ENCODE measurements around the gene TARS3. TPM values are rescaled to one million over a fixed set of nuclear protein-coding genes. Genes with fewer than 3 reads are reported as not detected.

Gene TARS3
- total and polyA plus RNA-seq, 7 donors, result 11.1 to 40.2 (median 35.0) TPM

GRCh38 chr15:101607108-101607507, 117.2 kb downstream of the TARS3 start:
- TF ChIP-seq CTCF (IDR thresholded peaks at IDR 0.05), result no peak
- Histone ChIP-seq H3K27ac (no peak overlapping the region), H3K36me3 (ENCODE audit: insufficient read depth in 1 of 2, low read depth in 1 of 2) (no peaks in the 10 kb centered on the region), H3K9me3 (no peaks in the 10 kb centered on the region), H3K27me3 (ENCODE audit: insufficient read depth in 3 of 3, low read length in 2 of 3) (no peaks in the 10 kb centered on the region), H3K4me1 (peaks cover 28% of the 10 kb centered on the region), H3K4me3 (no peak overlapping the region)
- ATAC-seq (no peak), DNase-seq (no peak)
- WGBS, 3 donors, result 87 to 93% (median 93%) methylated on average over 2 of the region's 2 CpGs
- intact Hi-C loops (cut with DNase I), result no loop called here

- Histone ChIP-seq H3K4me1 (peaks cover 9% of the 10 kb centered on the region), H3K4me3 (no peak overlapping the region), H3K27ac (no peak overlapping the region), H3K27me3 (ENCODE audit: insufficient read depth in 3 of 3, low read length in 2 of 3) (no peaks in the 10 kb centered on the region), H3K9me3 (no peaks in the 10 kb centered on the region), H3K36me3 (ENCODE audit: insufficient read depth in 1 of 2, low read depth in 1 of 2) (no peaks in the 10 kb centered on the region)
- DNase-seq, result no peak
- no peak for TF ChIP-seq CTCF (IDR thresholded peaks at IDR 0.05)
- no peak for ATAC-seq
- intact Hi-C loops (cut with DNase I), result no loop called here
- WGBS, 3 donors, result 85 to 96% (median 86%) methylated on average over 4 of the region's 4 CpGs
These were observed 120.0 kb downstream of the TARS3 start for GRCh38 chr15:101604124-101604874.

Other genes starting within 250 kb of the TARS3 start
- 10 to 100 TPM; 13.3 to 32.7 (median 20.7) TPM for gene PCSK6, start 234.8 kb downstream of the TARS3 start, total RNA-seq
- 10 to 100 TPM in 1 of 3 donors, 1 to 10 TPM in 2; 8.3 to 10.3 (median 9.8) TPM for gene PCSK6, start 234.8 kb downstream of the TARS3 start, polyA plus RNA-seq
- 10 to 100 TPM; 34.8 to 46.9 (median 41.3) TPM for gene TM2D3, start 72.1 kb downstream of the TARS3 start, total RNA-seq
- 10 to 100 TPM; 30.4 to 69.6 (median 59.2) TPM for gene TM2D3, start 72.1 kb downstream of the TARS3 start, polyA plus RNA-seq
- not detected for gene OR4F6, start 79.0 kb upstream of the TARS3 start, total RNA-seq
- gene OR4F6, start 79.0 kb upstream of the TARS3 start, polyA plus RNA-seq, result not detected
- not detected for gene OR4F15, start 87.7 kb upstream of the TARS3 start, total RNA-seq
- not detected for gene OR4F15, start 87.7 kb upstream of the TARS3 start, polyA plus RNA-seq